HuH-7 (cell line): ENCODE data around the gene FAM120C.

ENCODE experiments used
- DNase-seq: peaks from one replicate; pipeline ENCODE4 v3.0.0; 2011; ENCODE audit warnings: low spot score

Gene FAM120C

DNA sequence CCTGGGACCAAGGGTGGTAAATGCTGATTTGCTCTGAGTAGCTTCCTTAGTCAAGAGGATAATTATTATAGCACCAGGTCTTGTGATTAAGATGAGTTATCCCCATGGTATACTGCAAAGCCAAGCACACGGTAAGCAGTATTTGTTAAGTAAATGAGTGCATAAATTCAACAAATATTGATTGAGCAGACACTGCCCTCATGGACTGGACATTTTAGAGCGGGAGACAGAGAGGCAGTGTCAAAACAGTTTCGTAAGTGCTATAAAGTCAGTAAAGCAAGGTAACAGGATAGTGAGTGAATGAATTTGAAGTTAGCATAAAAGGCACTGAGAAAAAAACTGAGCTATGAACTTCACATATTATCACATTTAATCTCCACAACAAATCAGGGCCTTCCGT, 152.7 kb downstream of the FAM120C start:
- no peak for DNase-seq

DNA sequence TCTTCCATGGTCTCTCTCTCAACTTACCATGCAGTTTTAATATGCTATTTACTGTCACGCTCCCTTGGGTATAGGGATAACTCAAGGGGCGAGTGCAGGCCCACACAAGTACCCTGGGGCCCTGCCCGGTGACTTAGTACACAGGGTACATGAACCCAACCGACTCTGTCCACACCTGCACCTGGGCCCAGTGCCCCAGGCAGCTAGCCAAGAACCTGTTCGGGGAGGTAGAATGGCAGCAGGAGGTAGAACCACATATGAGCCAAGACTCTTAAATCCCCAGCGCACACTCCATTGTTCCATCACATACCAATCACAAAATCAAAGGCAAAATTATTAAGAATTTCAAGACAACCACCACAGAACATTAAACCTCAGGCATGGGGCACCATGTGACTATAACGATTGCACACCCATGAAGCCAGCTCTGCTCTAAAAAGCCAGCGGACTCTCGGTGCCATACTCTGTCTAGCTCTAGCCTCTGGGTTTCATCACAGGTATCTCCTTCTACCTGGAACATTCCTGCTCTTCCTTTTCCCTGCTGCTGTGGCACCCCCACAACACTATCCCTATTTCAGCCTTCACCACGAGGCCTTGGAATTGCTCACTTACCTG, 153.4 kb downstream of the FAM120C start:
- DNase-seq, result no peak

DNA sequence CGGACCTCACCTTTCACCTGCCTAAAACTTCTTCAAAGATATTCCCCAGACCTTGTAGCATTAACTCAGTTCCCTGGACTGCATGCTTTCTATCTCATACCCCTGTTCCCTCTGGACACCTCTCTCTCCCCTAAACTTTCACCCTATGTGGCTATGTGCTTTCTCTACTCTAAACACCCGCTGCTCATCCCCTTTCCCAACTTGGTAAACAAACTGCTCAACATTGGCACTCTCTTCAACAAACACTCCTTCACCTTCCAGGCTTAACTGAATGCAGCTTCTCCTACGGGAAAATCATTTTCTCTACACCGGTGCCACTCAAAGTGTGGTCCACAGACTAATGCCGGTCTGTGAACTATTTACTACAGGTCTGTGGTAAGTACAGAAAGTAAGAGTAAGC, 158.7 kb downstream of the FAM120C start:
- DNase-seq, result no peak
